ENCODE measurements around the gene ST6GALNAC5.

ST6GALNAC5 gene

DNA sequence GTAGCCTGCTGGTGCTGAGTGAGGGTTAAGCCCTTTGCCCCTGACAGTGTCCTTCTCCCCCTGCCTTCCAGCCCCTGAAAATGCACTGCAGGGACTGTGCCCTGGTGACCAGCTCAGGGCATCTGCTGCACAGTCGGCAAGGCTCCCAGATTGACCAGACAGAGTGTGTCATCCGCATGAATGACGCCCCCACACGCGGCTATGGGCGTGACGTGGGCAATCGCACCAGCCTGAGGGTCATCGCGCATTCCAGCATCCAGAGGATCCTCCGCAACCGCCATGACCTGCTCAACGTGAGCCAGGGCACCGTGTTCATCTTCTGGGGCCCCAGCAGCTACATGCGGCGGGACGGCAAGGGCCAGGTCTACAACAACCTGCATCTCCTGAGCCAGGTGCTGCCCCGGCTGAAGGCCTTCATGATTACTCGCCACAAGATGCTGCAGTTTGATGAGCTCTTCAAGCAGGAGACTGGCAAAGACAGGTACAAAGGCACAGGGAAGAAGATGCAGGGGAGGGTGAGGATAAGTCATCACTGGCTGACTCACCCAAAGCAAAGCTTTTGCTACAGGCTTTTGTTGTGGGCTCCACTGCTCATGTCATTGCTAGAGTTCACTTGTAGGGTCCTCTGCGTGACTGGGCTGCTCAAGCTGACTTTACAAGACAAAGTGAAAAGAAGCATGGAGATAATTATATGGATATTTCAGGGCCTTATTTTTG is 177.0 kb downstream of the ST6GALNAC5 start:
- no peak for TF ChIP-seq TCF12 (IDR thresholded peaks at IDR 0.05; ENCODE audit: low read depth)
- TF ChIP-seq NFIC (IDR thresholded peaks at IDR 0.05): no peak
- no peak for TF ChIP-seq CEBPB (IDR thresholded peaks at IDR 0.05)
- TF ChIP-seq ZBTB7A (IDR thresholded peaks at IDR 0.05; ENCODE audit: low read depth): no peak
- no peak for TF ChIP-seq YY1 (IDR thresholded peaks at IDR 0.05; ENCODE audit: low read depth)
- TF ChIP-seq MAX (IDR thresholded peaks at IDR 0.05): no peak
- no peak for TF ChIP-seq REST (IDR thresholded peaks at IDR 0.05; ENCODE audit: low read depth)
- no peak for TF ChIP-seq TAF1 (IDR thresholded peaks at IDR 0.05; ENCODE audit: low read depth)
- no peak for TF ChIP-seq CREB1 (IDR thresholded peaks at IDR 0.05; ENCODE audit: low read depth)
- TF ChIP-seq TEAD4 (IDR thresholded peaks at IDR 0.05): no peak

DNA sequence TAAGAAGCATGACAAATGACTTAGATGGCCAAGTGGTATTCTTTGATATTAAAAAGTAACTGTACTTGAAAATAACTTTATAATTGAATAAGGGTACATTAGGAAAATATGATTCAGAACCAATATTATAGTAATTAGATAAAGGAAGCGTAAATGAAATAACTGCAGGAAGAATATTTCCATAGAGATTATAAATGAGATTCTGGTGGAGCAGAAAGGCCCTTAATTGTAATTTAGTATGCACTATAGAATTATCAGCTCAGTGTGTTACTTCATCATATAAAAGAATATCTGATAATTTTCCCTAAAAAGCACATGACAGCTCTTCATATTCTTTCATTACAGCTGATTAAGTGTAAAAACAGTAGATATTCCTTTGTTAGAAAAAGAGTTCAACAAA is 180.3 kb downstream of the ST6GALNAC5 start:
- TF ChIP-seq EP300 (IDR thresholded peaks at IDR 0.05; ENCODE audit: borderline replicate concordance) (no peak), MAX (IDR thresholded peaks at IDR 0.05) (no peak), CEBPB (IDR thresholded peaks at IDR 0.05) (no peak), REST (IDR thresholded peaks at IDR 0.05; ENCODE audit: low read depth) (no peak), NFIC (IDR thresholded peaks at IDR 0.05) (no peak), TAF1 (IDR thresholded peaks at IDR 0.05; ENCODE audit: low read depth) (no peak), ZBTB7A (IDR thresholded peaks at IDR 0.05; ENCODE audit: low read depth) (no peak), EGR1 (IDR thresholded peaks at IDR 0.05) (no peak)
- TF ChIP-seq, protein P1, sequence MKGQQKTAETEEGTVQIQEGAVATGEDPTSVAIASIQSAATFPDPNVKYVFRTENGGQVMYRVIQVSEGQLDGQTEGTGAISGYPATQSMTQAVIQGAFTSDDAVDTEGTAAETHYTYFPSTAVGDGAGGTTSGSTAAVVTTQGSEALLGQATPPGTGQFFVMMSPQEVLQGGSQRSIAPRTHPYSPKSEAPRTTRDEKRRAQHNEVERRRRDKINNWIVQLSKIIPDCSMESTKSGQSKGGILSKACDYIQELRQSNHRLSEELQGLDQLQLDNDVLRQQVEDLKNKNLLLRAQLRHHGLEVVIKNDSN (IDR thresholded peaks at IDR 0.05): no peak

DNA sequence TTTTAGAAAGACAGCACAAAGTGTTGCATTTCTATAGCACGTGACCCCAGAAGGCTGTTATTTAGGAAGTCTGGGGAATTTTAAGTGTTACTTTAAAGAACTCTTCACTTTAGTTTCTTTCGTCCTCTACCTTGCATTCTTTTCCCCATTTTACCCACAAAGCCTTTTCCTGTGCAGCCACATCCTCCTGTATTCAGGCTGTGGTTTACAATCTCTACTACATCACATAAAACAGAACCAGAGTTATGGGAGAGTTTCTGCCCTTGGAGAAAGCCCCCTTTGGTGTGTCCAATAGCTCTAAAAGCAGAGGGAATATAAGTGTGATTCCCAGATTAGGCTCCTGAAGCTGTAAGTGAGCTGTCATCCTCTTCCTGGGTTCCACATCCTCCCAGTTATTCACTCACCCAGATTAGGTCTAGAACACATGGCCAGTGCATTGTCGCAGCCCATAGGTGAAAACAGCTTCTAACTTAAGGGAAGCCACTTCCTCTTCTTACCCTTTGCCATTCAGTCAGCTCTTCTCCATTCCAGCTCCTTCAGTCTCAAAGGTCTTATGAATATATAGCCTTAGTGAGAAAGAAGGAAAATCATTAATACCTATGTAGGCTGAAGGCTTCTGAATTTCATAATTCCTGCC is 180.8 kb downstream of the ST6GALNAC5 start:
- no peak for TF ChIP-seq TAF1 (IDR thresholded peaks at IDR 0.05; ENCODE audit: low read depth)
- no peak for TF ChIP-seq REST (IDR thresholded peaks at IDR 0.05; ENCODE audit: low read depth)
- no peak for TF ChIP-seq CEBPB (IDR thresholded peaks at IDR 0.05)
- TF ChIP-seq RAD21 (IDR thresholded peaks at IDR 0.05; ENCODE audit: low read depth): no peak
- no peak for TF ChIP-seq FOXM1 (IDR thresholded peaks at IDR 0.05; ENCODE audit: borderline replicate concordance, low read depth)
- TF ChIP-seq TEAD4 (IDR thresholded peaks at IDR 0.05): no peak
- TF ChIP-seq EGR1 (IDR thresholded peaks at IDR 0.05): no peak
- no peak for TF ChIP-seq ZBTB7A (IDR thresholded peaks at IDR 0.05; ENCODE audit: low read depth)
- TF ChIP-seq, protein P1 (IDR thresholded peaks at IDR 0.05): no peak
- no peak for TF ChIP-seq YY1 (IDR thresholded peaks at IDR 0.05; ENCODE audit: low read depth)
- no peak for TF ChIP-seq CREB1 (IDR thresholded peaks at IDR 0.05; ENCODE audit: low read depth)
- no peak for TF ChIP-seq MAX (IDR thresholded peaks at IDR 0.05)
- no peak for TF ChIP-seq EP300 (IDR thresholded peaks at IDR 0.05; ENCODE audit: borderline replicate concordance)
- TF ChIP-seq TCF12 (IDR thresholded peaks at IDR 0.05; ENCODE audit: low read depth): no peak
- TF ChIP-seq NFIC (IDR thresholded peaks at IDR 0.05): no peak

GRCh38 chr1:77048615-77049005 is 181.3 kb downstream of the ST6GALNAC5 start:
- TF ChIP-seq FOXM1 (IDR thresholded peaks at IDR 0.05; ENCODE audit: borderline replicate concordance, low read depth) (no peak), TAF1 (IDR thresholded peaks at IDR 0.05; ENCODE audit: low read depth) (no peak), ZBTB7A (IDR thresholded peaks at IDR 0.05; ENCODE audit: low read depth) (no peak), TEAD4 (IDR thresholded peaks at IDR 0.05) (no peak), REST (IDR thresholded peaks at IDR 0.05; ENCODE audit: low read depth) (no peak), MAX (IDR thresholded peaks at IDR 0.05) (no peak), CREB1 (IDR thresholded peaks at IDR 0.05; ENCODE audit: low read depth) (no peak), EGR1 (IDR thresholded peaks at IDR 0.05) (no peak), CEBPB (IDR thresholded peaks at IDR 0.05) (no peak), NFIC (IDR thresholded peaks at IDR 0.05) (no peak), EP300 (IDR thresholded peaks at IDR 0.05; ENCODE audit: borderline replicate concordance) (no peak), TCF12 (IDR thresholded peaks at IDR 0.05; ENCODE audit: low read depth) (no peak), YY1 (IDR thresholded peaks at IDR 0.05; ENCODE audit: low read depth) (no peak), RAD21 (IDR thresholded peaks at IDR 0.05; ENCODE audit: low read depth) (no peak)
- TF ChIP-seq, protein P1 (IDR thresholded peaks at IDR 0.05): no peak

Measured in Ishikawa (cell line).